Right renal cortex interstitium (tissue), 3 donors: Measurements from ENCODE around the gene NUDT2. TPM values are rescaled to one million over a fixed set of nuclear protein-coding genes. Genes with fewer than 3 reads are reported as not detected.
"Not testable (repeated sequence)": the region's sequence is repeated elsewhere in the genome, so short reads cannot be mapped to it uniquely, and the experiment has no call there.

ENCODE experiments used
- DNase-seq, 3 donors: peaks; one replicate each; pipeline ENCODE4 v3.0.0-alpha.2; 2013; ENCODE audit warnings: low read depth in 3 of 3, low spot score in 2 of 3
- polyA plus RNA-seq, 3 donors: library from polyadenylated mRNA; unstranded; fragments of 120-200 nt; gene quantifications; one replicate each; pipeline ENCODE4 v1.2.1, GENCODE V29; 2013; ENCODE audit not compliant: insufficient read length in 3 of 3

NUDT2 gene
- 10 to 100 TPM; 25.5 to 34.8 (median 27.3) TPM for polyA plus RNA-seq

GRCh38 chr9:34328987-34329832 is at the start of gene NUDT2, which contains the start of gene KIF24:
Gene NUDT2, plus strand, starts transcription at chr9:34329569. Its CDS starts 9,471 bp downstream, at chr9:34339040.
Gene KIF24, minus strand, starts transcription at chr9:34329268. Its CDS starts 17,922 bp downstream, at chr9:34311346.
- peak; percentile 99 to 100 (median 100) for DNase-seq

GRCh38 chr9:34282096-34282495 is 47.3 kb upstream of the NUDT2 start:
- DNase-seq: no peak

- DNase-seq: no peak
Observed at GRCh38 chr9:34289159-34289558, 40.2 kb upstream of the NUDT2 start.

GRCh38 chr9:34291023-34291422 is 38.3 kb upstream of the NUDT2 start:
- DNase-seq: no peak

- DNase-seq: no peak
Observed at GRCh38 chr9:34291423-34291822, 37.9 kb upstream of the NUDT2 start.

GRCh38 chr9:34292552-34292951 is 36.8 kb upstream of the NUDT2 start:
- no peak for DNase-seq

GRCh38 chr9:34301064-34301463 is 28.3 kb upstream of the NUDT2 start:
- not testable (repeated sequence) for DNase-seq

- DNase-seq: not testable (repeated sequence)
Observed at GRCh38 chr9:34308316-34308715, 21.1 kb upstream of the NUDT2 start.

- DNase-seq: no peak
Observed at GRCh38 chr9:34310215-34310614, 19.2 kb upstream of the NUDT2 start.

GRCh38 chr9:34311499-34312185 is 17.7 kb upstream of the NUDT2 start:
- no peak for DNase-seq

- no peak for DNase-seq
Observed at GRCh38 chr9:34317436-34317835, 11.9 kb upstream of the NUDT2 start.

GRCh38 chr9:34318163-34318790 is 11.1 kb upstream of the NUDT2 start:
- DNase-seq: no peak

GRCh38 chr9:34321451-34321850 is 7.9 kb upstream of the NUDT2 start:
- no peak for DNase-seq

- DNase-seq: no peak
Observed at GRCh38 chr9:34322899-34323591, 6.3 kb upstream of the NUDT2 start.

GRCh38 chr9:34326690-34327089 is 2.7 kb upstream of the NUDT2 start:
- no peak for DNase-seq

GRCh38 chr9:34328500-34328986 is 826 bp upstream of the NUDT2 start:
- peak in 1 of 3 donors; percentile 23 for DNase-seq

- DNase-seq: no peak
Observed at GRCh38 chr9:34331196-34331595, 1.8 kb downstream of the NUDT2 start.

GRCh38 chr9:34332076-34332964 is 3.0 kb downstream of the NUDT2 start:
- peak in 1 of 3 donors; percentile 24 for DNase-seq

- no peak for DNase-seq
Observed at GRCh38 chr9:34333836-34334235, 4.5 kb downstream of the NUDT2 start.
